HCT116 (cell line): ENCODE data around the gene FOXN3. TPM values are rescaled to one million over a fixed set of nuclear protein-coding genes. Genes with fewer than 3 reads are reported as not detected.

Source experiments
- ATAC-seq: fragments of 200-7000 bp; cut with Tn5 transposase; 2 replicates; pipeline ENCODE4 v1.9.1; 2020; ENCODE audit warnings: mild to moderate bottlenecking, moderate library complexity
- BruUV-seq: library from RNA; stranded (reverse); fragments of 400-500 nt; replicated peaks from 2 replicates; lab custom pipeline; 2021; lab: Mats Ljungman, UMichigan
- CTCF ChIA-PET: fragments of 300-600 bp; sonication (Branson Sonifier 250); formaldehyde crosslinking; loops from one replicate; lab custom pipeline; 2021; ENCODE audit warnings: antibody characterized with exemption; lab: Charles Lee
- POLR2A ChIA-PET: fragments of 300-600, 350-600 bp; sonication (Branson Sonifier 250); formaldehyde crosslinking; loops from one replicate; lab custom pipeline; 2021; ENCODE audit warnings: antibody characterized with exemption; lab: Charles Lee
- RAD21 ChIA-PET, 2 experiments: fragments of 300-600 bp; sonication (Branson Sonifier 250); formaldehyde crosslinking; loops; one replicate each; lab custom pipeline; 2023; ENCODE audit warnings: low total read pairs in 2 of 2; ENCODE audit not compliant: uncharacterized antibody in 2 of 2, unreplicated experiment in 2 of 2, low non-redundant PET in 1 of 2; lab: Charles Lee
- DNase-seq: peaks from one replicate; pipeline ENCODE4 v3.0.0-alpha.2; 2010; ENCODE audit warnings: low read depth, low spot score
- H2AFZ ChIP-seq: fragments of 200-600 bp; shearing (Covaris generic), sonication (generic); 2 replicates; pipeline ENCODE4 v1.6.1; 2017; ENCODE audit warnings: low read depth, mixed run types, mixed read lengths, antibody characterized with exemption, low read length; ENCODE audit not compliant: poor library complexity, severe bottlenecking
- H3K27ac ChIP-seq: 2 replicates; pipeline ENCODE4 v1.5.1; 2012; ENCODE audit warnings: low read depth, low read length
- H3K27me3 ChIP-seq: fragments of 200-600 bp; sonication (generic); 2 replicates; pipeline ENCODE4 v1.6.1; 2016; ENCODE audit warnings: mixed run types, low read length, mixed read lengths; ENCODE audit not compliant: insufficient read depth
- H3K36me3 ChIP-seq, 2 experiments: fragments of 200-500 bp in 1 of 2; fragments of 200-600 bp in 1 of 2; sonication (Bioruptor generic) in 1 of 2; sonication (generic) in 1 of 2; 2 replicates each; pipeline versions ENCODE4 v1.5.1 to v1.6.1; 2014 to 2016; ENCODE audit warnings: low read length in 2 of 2, inconsistent platforms in 1 of 2, mixed read lengths in 1 of 2, mixed run types in 1 of 2; ENCODE audit not compliant: insufficient read depth in 2 of 2, control insufficient read depth in 1 of 2
- H3K4me1 ChIP-seq, 2 experiments: fragments of 200-600 bp in 1 of 2; sonication (generic) in 1 of 2; 2 replicates each; pipeline versions ENCODE4 v1.5.1 to v1.6.1; 2012 to 2017; ENCODE audit warnings: low read length in 2 of 2, inconsistent platforms in 1 of 2, mild to moderate bottlenecking in 1 of 2, mixed read lengths in 1 of 2, mixed run types in 1 of 2, moderate library complexity in 1 of 2; ENCODE audit not compliant: insufficient read depth in 2 of 2, control insufficient read depth in 1 of 2
- H3K4me2 ChIP-seq: fragments of 200-600 bp; sonication (generic); 2 replicates; pipeline ENCODE4 v1.6.1; 2017; ENCODE audit warnings: mixed run types, low read length, mixed read lengths
- H3K4me3 ChIP-seq, 2 experiments: fragments of 200-600 bp in 1 of 2; sonication (generic) in 1 of 2; replicated peaks in 1 of 2; 2 replicates each; pipeline ENCODE4 v1.5.1; 2011 to 2016; ENCODE audit warnings: low read length in 2 of 2, control low read depth in 1 of 2, low read depth in 1 of 2, mild to moderate bottlenecking in 1 of 2, mixed read lengths in 1 of 2, mixed run types in 1 of 2
- H3K79me2 ChIP-seq: fragments of 200-600 bp; sonication (generic); 2 replicates; pipeline ENCODE4 v1.6.1; 2017; ENCODE audit warnings: mild to moderate bottlenecking, mixed run types, low read length, moderate library complexity, mixed read lengths; ENCODE audit not compliant: insufficient read depth
- H3K9ac ChIP-seq: fragments of 200-600 bp; sonication (generic); 2 replicates; pipeline ENCODE4 v1.6.1; 2016; ENCODE audit warnings: low read length, mixed read lengths
- H3K9me2 ChIP-seq: fragments of 200-600 bp; sonication (generic), shearing (Covaris generic); 2 replicates; pipeline ENCODE4 v1.6.1; 2017; ENCODE audit warnings: mixed run types, mild to moderate bottlenecking, moderate library complexity; ENCODE audit not compliant: insufficient read depth
- H3K9me3 ChIP-seq, 2 experiments: fragments of 200-500 bp in 1 of 2; fragments of 200-600 bp in 1 of 2; sonication (Bioruptor generic) in 1 of 2; sonication (generic) in 1 of 2; 2 replicates each; pipeline ENCODE4 v1.6.1; 2014 to 2017; ENCODE audit warnings: low read length in 2 of 2, mixed read lengths in 2 of 2, inconsistent platforms in 1 of 2, low read depth in 1 of 2, mild to moderate bottlenecking in 1 of 2, mixed run types in 1 of 2, moderate library complexity in 1 of 2; ENCODE audit not compliant: control insufficient read depth in 1 of 2, insufficient read depth in 1 of 2
- H4K20me1 ChIP-seq: fragments of 200-600 bp; sonication (generic), shearing (Covaris generic); 2 replicates; pipeline ENCODE4 v1.6.1; 2017; ENCODE audit warnings: mixed run types, mild to moderate bottlenecking, moderate library complexity; ENCODE audit not compliant: insufficient read depth
- EGR1 ChIP-seq: IDR thresholded peaks from 2 replicates; pipeline ENCODE4 v1.6.1; 2012; ENCODE audit warnings: low read depth
- ELF1 ChIP-seq: IDR thresholded peaks from 2 replicates; pipeline ENCODE4 v1.6.1; 2012; ENCODE audit warnings: low read depth, borderline replicate concordance
- EZH2 ChIP-seq: fragments of 200-600 bp; sonication (generic); IDR thresholded peaks from 2 replicates; pipeline ENCODE4 v1.6.1; 2017; ENCODE audit warnings: antibody characterized with exemption, mixed run types
- FOSL1 ChIP-seq: IDR thresholded peaks from 2 replicates; pipeline ENCODE4 v1.6.1; 2012; ENCODE audit warnings: low read depth
- POLR2AphosphoS5 ChIP-seq: IDR thresholded peaks from 2 replicates; pipeline ENCODE4 v1.6.1; 2011; ENCODE audit warnings: mild to moderate bottlenecking, low read depth, low read length, moderate library complexity
- REST ChIP-seq: IDR thresholded peaks from 2 replicates; pipeline ENCODE4 v1.6.1; 2012; ENCODE audit warnings: low read depth
- SIN3A ChIP-seq: IDR thresholded peaks from 2 replicates; pipeline ENCODE4 v1.6.1; 2012; ENCODE audit warnings: low read depth
- SP1 ChIP-seq: IDR thresholded peaks from 2 replicates; pipeline ENCODE4 v1.6.1; 2012; ENCODE audit warnings: low read depth
- TCF7L2 ChIP-seq: IDR thresholded peaks from 2 replicates; pipeline ENCODE4 v1.7.0; 2011; ENCODE audit warnings: borderline replicate concordance, inconsistent platforms; ENCODE audit not compliant: insufficient read depth, insufficient read length; ENCODE audit errors: extremely low read depth
- ZFX ChIP-seq: fragments of 450-650 bp; IDR thresholded peaks from 2 replicates; pipeline ENCODE4 v1.6.1; 2017
- ZNF274 ChIP-seq: fragments of 200-500 bp; sonication (Bioruptor generic); IDR thresholded peaks from 2 replicates; pipeline ENCODE4 v1.6.1; 2014; ENCODE audit warnings: mild to moderate bottlenecking, low read depth, low read length, inconsistent platforms
- intact Hi-C: fragments of 100-400 bp; cut with micrococcal nuclease; formaldehyde crosslinking; loops from 2 replicates; pipeline ENCODE4 v1.10.0; 2022
- total RNA-seq: library from RNA; stranded (reverse); gene quantifications from one replicate; pipeline ENCODE4 v1.2.1, GENCODE V29; 2021; ENCODE audit not compliant: unreplicated experiment
- TF ChIP-seq, protein P1 (sequence below): IDR thresholded peaks from 2 replicates; pipeline ENCODE4 v1.6.1; 2012
- TF ChIP-seq, protein P2 (sequence below), 3 experiments: fragments of 200-600 bp in 1 of 3; sonication (generic) in 1 of 3; IDR thresholded peaks in 2 of 3; conservative IDR thresholded peaks in 1 of 3; 2 replicates each; pipeline ENCODE4 v1.5.1; 2012 to 2017; ENCODE audit warnings: low read depth in 2 of 3, low read length in 2 of 3, antibody characterized with exemption in 1 of 3, borderline replicate concordance in 1 of 3, control low read depth in 1 of 3, mild to moderate bottlenecking in 1 of 3, mixed read lengths in 1 of 3, mixed run types in 1 of 3, moderate library complexity in 1 of 3; ENCODE audit not compliant: insufficient read depth in 1 of 3

Gene FOXN3
- total RNA-seq, 1 experiment from 2014 or later: 20.0 TPM

DNA sequence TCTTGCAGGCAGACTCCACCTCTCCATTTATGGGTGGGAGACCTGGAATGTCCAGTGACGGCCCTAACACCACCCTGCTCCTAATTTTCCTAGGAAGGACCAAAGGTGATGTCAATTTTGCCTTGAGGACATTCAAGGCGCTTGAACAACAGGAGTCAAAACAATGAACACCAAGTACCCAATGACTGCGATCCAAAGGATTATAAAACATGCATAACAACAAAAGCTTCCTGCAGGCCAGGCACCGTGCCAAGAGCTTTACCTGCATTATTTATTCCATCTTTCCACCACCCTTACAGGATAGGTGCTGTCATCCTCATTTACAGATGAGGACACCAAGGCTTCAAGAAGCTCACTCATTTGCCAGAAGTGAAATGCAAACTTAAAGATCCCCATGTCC, 15.2 kb upstream of the FOXN3 start:
- Histone ChIP-seq H3K9me2 (no peaks in the 10 kb centered on the region), H3K36me3 (no peaks in the 10 kb centered on the region), H3K27me3 (no peaks in the 10 kb centered on the region), H4K20me1 (no peaks in the 10 kb centered on the region), H3K4me3 (no peak overlapping the region), H3K4me2 (no peak overlapping the region), H3K27ac (no peak overlapping the region), H3K79me2 (no peaks in the 10 kb centered on the region), H3K9ac (no peak overlapping the region), H2AFZ (no peak overlapping the region), H3K4me1 (peaks cover 9 to 19% of the 10 kb centered on the region in 2 experiments; a peak in 3 of 4 replicates), H3K9me3 (no peaks in the 10 kb centered on the region)
- TF ChIP-seq POLR2AphosphoS5 (no peak), EZH2 (no peak), ZNF274 (no peak)
- TF ChIP-seq, protein P1, sequence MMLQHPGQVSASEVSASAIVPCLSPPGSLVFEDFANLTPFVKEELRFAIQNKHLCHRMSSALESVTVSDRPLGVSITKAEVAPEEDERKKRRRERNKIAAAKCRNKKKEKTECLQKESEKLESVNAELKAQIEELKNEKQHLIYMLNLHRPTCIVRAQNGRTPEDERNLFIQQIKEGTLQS: no peak
- RAD21 ChIA-PET: no interaction called here
- no TSS peak for BruUV-seq
- POLR2A ChIA-PET: no interaction called here
- CTCF ChIA-PET: no interaction called here
- DNase-seq: no peak
- no peak for ATAC-seq
- intact Hi-C loops: no loop called here

- Histone ChIP-seq H2AFZ (no peak overlapping the region), H3K4me2 (no peak overlapping the region)
- BruUV-seq: no TSS peak
- TF ChIP-seq SP1: no peak
- no peak for TF ChIP-seq REST
- TF ChIP-seq FOSL1: no peak
- TF ChIP-seq, protein P1: no peak
- no peak for TF ChIP-seq ELF1
- TF ChIP-seq, protein P2, sequence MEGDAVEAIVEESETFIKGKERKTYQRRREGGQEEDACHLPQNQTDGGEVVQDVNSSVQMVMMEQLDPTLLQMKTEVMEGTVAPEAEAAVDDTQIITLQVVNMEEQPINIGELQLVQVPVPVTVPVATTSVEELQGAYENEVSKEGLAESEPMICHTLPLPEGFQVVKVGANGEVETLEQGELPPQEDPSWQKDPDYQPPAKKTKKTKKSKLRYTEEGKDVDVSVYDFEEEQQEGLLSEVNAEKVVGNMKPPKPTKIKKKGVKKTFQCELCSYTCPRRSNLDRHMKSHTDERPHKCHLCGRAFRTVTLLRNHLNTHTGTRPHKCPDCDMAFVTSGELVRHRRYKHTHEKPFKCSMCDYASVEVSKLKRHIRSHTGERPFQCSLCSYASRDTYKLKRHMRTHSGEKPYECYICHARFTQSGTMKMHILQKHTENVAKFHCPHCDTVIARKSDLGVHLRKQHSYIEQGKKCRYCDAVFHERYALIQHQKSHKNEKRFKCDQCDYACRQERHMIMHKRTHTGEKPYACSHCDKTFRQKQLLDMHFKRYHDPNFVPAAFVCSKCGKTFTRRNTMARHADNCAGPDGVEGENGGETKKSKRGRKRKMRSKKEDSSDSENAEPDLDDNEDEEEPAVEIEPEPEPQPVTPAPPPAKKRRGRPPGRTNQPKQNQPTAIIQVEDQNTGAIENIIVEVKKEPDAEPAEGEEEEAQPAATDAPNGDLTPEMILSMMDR (IDR thresholded peaks at IDR 0.05 in 2 of 3, conservative IDR thresholded peaks at IDR 0.05 in 1 of 3; ENCODE audit: borderline replicate concordance in 1 of 3, insufficient read depth in 1 of 3, low read depth in 2 of 3, low read length in 2 of 3): no peak
- TF ChIP-seq SIN3A: no peak
- TF ChIP-seq TCF7L2: no peak
- TF ChIP-seq EGR1: no peak
- no peak for TF ChIP-seq ZFX
- TF ChIP-seq POLR2AphosphoS5: no peak
These were observed 13.6 kb upstream of the FOXN3 start for GRCh38 chr14:89430391-89431236.

More at GRCh38 chr14:89430391-89431236, 13.6 kb upstream of the FOXN3 start:
- CTCF ChIA-PET: no interaction called here
- Histone ChIP-seq H3K9me2 (no peaks in the 10 kb centered on the region), H3K36me3 (no peaks in the 10 kb centered on the region), H3K27me3 (no peaks in the 10 kb centered on the region), H3K9ac (no peak overlapping the region), H3K27ac (no peak overlapping the region), H4K20me1 (no peaks in the 10 kb centered on the region), H3K9me3 (no peaks in the 10 kb centered on the region), H3K4me3 (no peak overlapping the region), H3K4me1 (peaks cover 16 to 30% of the 10 kb centered on the region in 2 experiments), H3K79me2 (no peaks in the 10 kb centered on the region)
- DNase-seq (no peak), ATAC-seq (no peak)
- intact Hi-C loops: no loop called here
- RAD21 ChIA-PET: no interaction called here
- POLR2A ChIA-PET: no interaction called here
